ENCODE data around the gene B4GALT1. TPM values are rescaled to one million over a fixed set of nuclear protein-coding genes. Genes with fewer than 3 reads are reported as not detected.

The B4GALT1 gene
- total RNA-seq, 1 experiment from 2014 or later: 31.4 TPM

DNA sequence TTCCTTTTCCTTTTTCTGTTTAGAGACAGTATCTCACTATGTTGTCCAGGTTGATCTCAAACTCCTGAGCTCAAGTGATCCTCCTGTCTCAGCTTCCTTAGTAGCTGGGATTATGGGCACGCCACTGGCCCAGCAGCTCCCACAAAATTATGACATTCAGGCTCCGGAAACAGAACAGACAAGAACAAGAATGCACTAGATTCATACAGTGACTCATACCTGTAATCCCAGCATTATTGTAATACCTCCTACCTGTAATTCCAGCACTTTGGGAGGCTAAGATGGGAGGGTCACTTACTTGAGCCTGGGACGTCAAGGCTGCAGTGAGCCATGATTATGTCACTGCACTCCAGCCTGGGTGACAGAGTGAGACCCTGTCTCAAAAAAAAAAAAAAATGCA, 26.7 kb upstream of the B4GALT1 start:
- Histone ChIP-seq H3K9ac (ENCODE audit: low read length) (no peak overlapping the region), H3K27me3 (ENCODE audit: insufficient read depth, low read length) (no peaks in the 10 kb centered on the region), H3K4me2 (ENCODE audit: low read length) (no peak overlapping the region), H3K4me1 (ENCODE audit: control insufficient read depth in 1 of 2, insufficient read depth in 2 of 2, low read length in 2 of 2) (peaks cover 2 to 7% of the 10 kb centered on the region in 2 experiments; a peak in 3 of 4 replicates), H3K79me2 (ENCODE audit: insufficient read depth, low read length) (no peaks in the 10 kb centered on the region), H3K9me3 (ENCODE audit: control insufficient read depth in 1 of 2, insufficient read depth in 1 of 2, low read depth in 1 of 2, low read length in 2 of 2) (no peaks in the 10 kb centered on the region), H2AFZ (ENCODE audit: low read depth, low read length, poor library complexity, severe bottlenecking) (no peak overlapping the region), H3K4me3 (replicated peaks in 1 of 2; ENCODE audit: low read depth in 1 of 2, low read length in 2 of 2) (no peak overlapping the region), H3K36me3 (ENCODE audit: control insufficient read depth in 1 of 2, insufficient read depth in 2 of 2, low read length in 2 of 2) (no peaks in the 10 kb centered on the region), H3K9me2 (ENCODE audit: insufficient read depth) (no peaks in the 10 kb centered on the region), H3K27ac (ENCODE audit: low read depth, low read length) (no peak overlapping the region), H4K20me1 (ENCODE audit: insufficient read depth) (no peaks in the 10 kb centered on the region)
- BruUV-seq (replicated peaks): no TSS peak
- ChIA-PET CTCF (no interaction called here), POLR2A (no interaction called here), RAD21 (ENCODE audit: low non-redundant PET in 1 of 2, low total read pairs in 2 of 2, uncharacterized antibody in 2 of 2, unreplicated experiment in 2 of 2) (no interaction called here)
- TF ChIP-seq, protein P1, sequence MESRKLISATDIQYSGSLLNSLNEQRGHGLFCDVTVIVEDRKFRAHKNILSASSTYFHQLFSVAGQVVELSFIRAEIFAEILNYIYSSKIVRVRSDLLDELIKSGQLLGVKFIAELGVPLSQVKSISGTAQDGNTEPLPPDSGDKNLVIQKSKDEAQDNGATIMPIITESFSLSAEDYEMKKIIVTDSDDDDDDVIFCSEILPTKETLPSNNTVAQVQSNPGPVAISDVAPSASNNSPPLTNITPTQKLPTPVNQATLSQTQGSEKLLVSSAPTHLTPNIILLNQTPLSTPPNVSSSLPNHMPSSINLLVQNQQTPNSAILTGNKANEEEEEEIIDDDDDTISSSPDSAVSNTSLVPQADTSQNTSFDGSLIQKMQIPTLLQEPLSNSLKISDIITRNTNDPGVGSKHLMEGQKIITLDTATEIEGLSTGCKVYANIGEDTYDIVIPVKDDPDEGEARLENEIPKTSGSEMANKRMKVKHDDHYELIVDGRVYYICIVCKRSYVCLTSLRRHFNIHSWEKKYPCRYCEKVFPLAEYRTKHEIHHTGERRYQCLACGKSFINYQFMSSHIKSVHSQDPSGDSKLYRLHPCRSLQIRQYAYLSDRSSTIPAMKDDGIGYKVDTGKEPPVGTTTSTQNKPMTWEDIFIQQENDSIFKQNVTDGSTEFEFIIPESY (IDR thresholded peaks at IDR 0.05; ENCODE audit: extremely low read depth, insufficient replicate concordance, low read length): no peak
- no peak for TF ChIP-seq TCF7L2 (IDR thresholded peaks at IDR 0.05; ENCODE audit: borderline replicate concordance, extremely low read depth, insufficient read depth, insufficient read length)
- TF ChIP-seq FOSL1 (IDR thresholded peaks at IDR 0.05; ENCODE audit: low read depth): peak; percentile 32; the same call in 1 of the 2 replicates
- peak; percentile 39; the same call in 1 of the 2 replicates for TF ChIP-seq JUND (IDR thresholded peaks at IDR 0.05)
- no peak for TF ChIP-seq ZFX (IDR thresholded peaks at IDR 0.05)
- TF ChIP-seq SP1 (IDR thresholded peaks at IDR 0.05; ENCODE audit: low read depth): no peak
- TF ChIP-seq CEBPB (IDR thresholded peaks at IDR 0.05; ENCODE audit: low read depth): no peak
- TF ChIP-seq, protein P2, sequence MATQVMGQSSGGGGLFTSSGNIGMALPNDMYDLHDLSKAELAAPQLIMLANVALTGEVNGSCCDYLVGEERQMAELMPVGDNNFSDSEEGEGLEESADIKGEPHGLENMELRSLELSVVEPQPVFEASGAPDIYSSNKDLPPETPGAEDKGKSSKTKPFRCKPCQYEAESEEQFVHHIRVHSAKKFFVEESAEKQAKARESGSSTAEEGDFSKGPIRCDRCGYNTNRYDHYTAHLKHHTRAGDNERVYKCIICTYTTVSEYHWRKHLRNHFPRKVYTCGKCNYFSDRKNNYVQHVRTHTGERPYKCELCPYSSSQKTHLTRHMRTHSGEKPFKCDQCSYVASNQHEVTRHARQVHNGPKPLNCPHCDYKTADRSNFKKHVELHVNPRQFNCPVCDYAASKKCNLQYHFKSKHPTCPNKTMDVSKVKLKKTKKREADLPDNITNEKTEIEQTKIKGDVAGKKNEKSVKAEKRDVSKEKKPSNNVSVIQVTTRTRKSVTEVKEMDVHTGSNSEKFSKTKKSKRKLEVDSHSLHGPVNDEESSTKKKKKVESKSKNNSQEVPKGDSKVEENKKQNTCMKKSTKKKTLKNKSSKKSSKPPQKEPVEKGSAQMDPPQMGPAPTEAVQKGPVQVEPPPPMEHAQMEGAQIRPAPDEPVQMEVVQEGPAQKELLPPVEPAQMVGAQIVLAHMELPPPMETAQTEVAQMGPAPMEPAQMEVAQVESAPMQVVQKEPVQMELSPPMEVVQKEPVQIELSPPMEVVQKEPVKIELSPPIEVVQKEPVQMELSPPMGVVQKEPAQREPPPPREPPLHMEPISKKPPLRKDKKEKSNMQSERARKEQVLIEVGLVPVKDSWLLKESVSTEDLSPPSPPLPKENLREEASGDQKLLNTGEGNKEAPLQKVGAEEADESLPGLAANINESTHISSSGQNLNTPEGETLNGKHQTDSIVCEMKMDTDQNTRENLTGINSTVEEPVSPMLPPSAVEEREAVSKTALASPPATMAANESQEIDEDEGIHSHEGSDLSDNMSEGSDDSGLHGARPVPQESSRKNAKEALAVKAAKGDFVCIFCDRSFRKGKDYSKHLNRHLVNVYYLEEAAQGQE (IDR thresholded peaks at IDR 0.05; ENCODE audit: low read depth): no peak
- TF ChIP-seq YY1 (IDR thresholded peaks at IDR 0.05; ENCODE audit: extremely low read depth, insufficient replicate concordance, low read depth, low read length): no peak
- TF ChIP-seq CBX3 (IDR thresholded peaks at IDR 0.05; ENCODE audit: low read depth): no peak
- TF ChIP-seq, protein P3, sequence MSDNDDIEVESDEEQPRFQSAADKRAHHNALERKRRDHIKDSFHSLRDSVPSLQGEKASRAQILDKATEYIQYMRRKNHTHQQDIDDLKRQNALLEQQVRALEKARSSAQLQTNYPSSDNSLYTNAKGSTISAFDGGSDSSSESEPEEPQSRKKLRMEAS (IDR thresholded peaks at IDR 0.05): no peak
- no peak for TF ChIP-seq ZNF274 (IDR thresholded peaks at IDR 0.05; ENCODE audit: low read depth, low read length)
- no peak for TF ChIP-seq SIN3A (IDR thresholded peaks at IDR 0.05; ENCODE audit: low read depth)
- ATAC-seq (no peak; the same call in 1 of the 2 replicates), DNase-seq (ENCODE audit: low read depth, low spot score) (no peak)
- intact Hi-C loops (cut with micrococcal nuclease): no loop called here

Measured in HCT116 (cell line).